ES-I3 (cell line): ENCODE data around the gene MADCAM1.
A peak's percentile ranks its signal among the peaks of the same experiment; 100 is the strongest.

ENCODE experiments used
- H3K36me3 ChIP-seq: 2 replicates; pipeline ENCODE4 v1.6.1; 2013; ENCODE audit warnings: mild to moderate bottlenecking, low read length, control low read depth, moderate library complexity; ENCODE audit not compliant: insufficient read depth
- H3K4me1 ChIP-seq: 2 replicates; pipeline ENCODE4 v1.6.1; 2013; ENCODE audit warnings: mild to moderate bottlenecking, control low read depth, low read length; ENCODE audit not compliant: insufficient read depth
- H3K9ac ChIP-seq: 2 replicates; pipeline ENCODE4 v1.6.1; 2013; ENCODE audit warnings: low read depth, mild to moderate bottlenecking, low read length, moderate library complexity
- H3K9me3 ChIP-seq: 2 replicates; pipeline ENCODE4 v1.6.1; 2013; ENCODE audit warnings: mild to moderate bottlenecking, low read length, moderate library complexity; ENCODE audit not compliant: control insufficient read depth, insufficient read depth

Gene MADCAM1

DNA sequence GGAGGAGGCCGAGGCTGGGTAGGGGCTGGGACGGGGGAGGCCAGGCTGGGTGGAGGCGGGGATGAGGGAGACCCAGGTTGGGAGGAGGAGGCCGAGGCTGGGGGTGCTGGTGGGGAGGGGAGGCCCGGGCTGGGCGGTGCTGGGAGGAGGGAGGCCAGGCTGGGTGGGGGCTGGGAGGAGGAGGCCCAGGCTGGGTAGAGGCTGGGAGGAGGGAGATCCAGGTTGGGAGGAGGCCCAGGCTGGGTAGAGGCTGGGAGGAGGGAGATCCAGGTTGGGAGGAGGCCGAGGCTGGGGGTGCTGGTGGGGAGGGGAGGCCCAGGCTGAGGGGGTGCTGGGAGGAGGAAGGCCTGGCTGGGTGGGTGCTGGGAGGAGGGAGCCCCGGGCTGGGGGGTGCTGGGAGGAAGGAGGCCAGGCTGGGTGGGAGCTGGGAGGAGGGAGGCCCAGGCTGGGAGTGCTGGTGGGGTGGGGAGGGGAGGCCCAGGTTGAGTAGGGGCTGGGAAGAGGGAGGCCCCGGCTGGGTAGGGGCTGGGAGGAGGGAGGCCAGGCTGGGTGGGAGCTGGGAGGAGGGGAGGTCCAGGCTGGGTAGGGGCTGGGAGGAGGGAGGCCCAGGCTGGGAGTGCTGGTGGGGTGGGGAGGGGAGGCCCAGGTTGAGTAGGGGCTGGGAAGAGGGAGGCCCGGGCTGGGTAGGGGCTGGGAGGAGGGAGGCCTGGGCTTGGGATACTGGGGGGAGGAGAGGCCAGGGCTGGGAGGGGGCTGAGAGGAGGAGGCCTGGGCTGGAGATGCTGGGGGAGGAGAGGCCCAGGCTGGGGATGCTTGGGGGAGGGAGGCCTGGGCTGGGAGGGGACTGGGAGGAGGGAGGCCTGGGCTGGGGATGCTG, 21.7 kb downstream of the MADCAM1 start:
- Histone ChIP-seq H3K9me3 (no peaks in the 10 kb centered on the region; the same call in 1 of the 2 replicates), H3K4me1 (no peaks in the 10 kb centered on the region), H3K36me3 (no peaks in the 10 kb centered on the region; the same call in 1 of the 2 replicates), H3K9ac (no peak overlapping the region)

DNA sequence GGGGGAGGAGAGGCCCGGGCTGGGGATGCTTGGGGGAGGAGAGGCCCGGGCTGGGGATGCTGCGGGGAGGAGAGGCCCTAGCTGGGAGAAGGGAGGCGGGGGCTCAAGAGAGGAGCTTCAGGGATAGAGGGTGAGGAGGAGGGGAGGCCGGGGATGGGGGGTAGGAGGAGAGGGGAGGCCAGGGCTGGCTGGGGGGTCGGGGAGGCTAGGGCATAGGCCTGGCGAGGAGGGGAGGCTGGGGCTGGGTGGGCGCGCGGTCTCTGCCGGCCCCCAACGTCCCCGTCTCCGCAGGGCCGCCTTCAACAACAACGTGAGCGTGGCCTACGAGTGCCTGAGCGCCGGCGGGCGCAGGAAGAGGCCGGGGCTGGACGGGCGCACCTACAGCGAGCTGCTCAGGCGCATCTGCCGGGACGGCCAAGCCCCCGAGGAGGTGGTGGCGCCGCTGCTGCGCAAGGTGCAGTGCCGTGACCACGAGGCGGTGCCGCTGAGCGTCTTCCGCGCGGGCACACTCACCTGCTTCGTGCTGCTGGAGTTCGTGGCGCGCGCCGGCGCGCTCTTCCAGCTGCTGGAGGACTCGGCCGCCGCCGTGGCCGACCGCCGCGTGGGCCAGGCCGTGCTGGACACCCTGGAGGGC, 22.4 kb downstream of the MADCAM1 start:
- no peaks in the 10 kb centered on the region for H3K4me1 ChIP-seq
- H3K9ac ChIP-seq, result no peak overlapping the region
- H3K36me3 ChIP-seq, result no peaks in the 10 kb centered on the region; the same call in 1 of the 2 replicates
- H3K9me3 ChIP-seq, result no peaks in the 10 kb centered on the region; the same call in 1 of the 2 replicates

DNA sequence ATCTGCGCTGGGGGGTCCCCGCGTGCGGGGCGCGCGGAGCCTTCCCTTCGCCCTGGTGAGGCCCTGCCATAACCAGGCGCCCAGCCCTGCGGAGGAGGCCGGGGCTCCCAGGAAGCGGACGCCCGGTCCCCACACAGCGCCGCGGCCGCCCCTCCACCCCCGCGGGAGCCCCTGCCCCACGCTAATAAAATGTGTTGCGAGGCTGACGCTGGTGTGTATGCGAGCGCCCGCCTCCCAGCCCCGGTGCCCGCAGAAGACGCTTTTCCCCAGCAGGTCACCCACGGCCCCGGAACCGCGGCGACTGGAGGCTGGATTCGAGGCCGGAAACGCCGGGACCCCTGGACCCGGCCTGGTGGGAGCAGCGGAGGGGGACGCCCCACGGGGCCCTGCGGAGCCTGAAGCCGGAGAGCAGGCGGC, 23.2 kb downstream of the MADCAM1 start:
- no peaks in the 10 kb centered on the region for H3K36me3 ChIP-seq
- no peaks in the 10 kb centered on the region; the same call in 1 of the 2 replicates for H3K9me3 ChIP-seq
- H3K9ac ChIP-seq, result no peak overlapping the region
- no peaks in the 10 kb centered on the region for H3K4me1 ChIP-seq

DNA sequence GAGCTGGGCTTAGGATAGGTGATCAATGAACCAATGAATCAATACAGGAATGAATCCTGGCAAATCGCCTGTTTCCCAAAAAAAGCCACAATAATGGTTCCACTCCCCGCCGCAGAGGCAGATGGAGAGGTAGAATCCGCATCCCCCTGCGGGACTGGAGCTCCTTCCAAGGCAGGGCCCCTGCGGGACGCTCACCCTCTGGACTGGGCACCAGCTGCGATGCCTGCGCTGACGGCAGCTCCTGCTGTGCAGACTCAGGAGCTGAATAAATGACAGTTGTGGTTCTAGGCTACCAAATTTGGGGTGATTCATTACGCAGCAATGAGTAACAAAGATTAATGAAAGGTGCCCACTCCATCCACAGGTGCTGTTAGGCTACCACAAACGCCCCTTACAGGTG, 26.4 kb downstream of the MADCAM1 start:
- Histone ChIP-seq H3K9ac (no peak overlapping the region), H3K4me1 (no peaks in the 10 kb centered on the region; the same call in 1 of the 2 replicates), H3K9me3 (no peaks in the 10 kb centered on the region; the same call in 1 of the 2 replicates), H3K36me3 (no peaks in the 10 kb centered on the region)

DNA sequence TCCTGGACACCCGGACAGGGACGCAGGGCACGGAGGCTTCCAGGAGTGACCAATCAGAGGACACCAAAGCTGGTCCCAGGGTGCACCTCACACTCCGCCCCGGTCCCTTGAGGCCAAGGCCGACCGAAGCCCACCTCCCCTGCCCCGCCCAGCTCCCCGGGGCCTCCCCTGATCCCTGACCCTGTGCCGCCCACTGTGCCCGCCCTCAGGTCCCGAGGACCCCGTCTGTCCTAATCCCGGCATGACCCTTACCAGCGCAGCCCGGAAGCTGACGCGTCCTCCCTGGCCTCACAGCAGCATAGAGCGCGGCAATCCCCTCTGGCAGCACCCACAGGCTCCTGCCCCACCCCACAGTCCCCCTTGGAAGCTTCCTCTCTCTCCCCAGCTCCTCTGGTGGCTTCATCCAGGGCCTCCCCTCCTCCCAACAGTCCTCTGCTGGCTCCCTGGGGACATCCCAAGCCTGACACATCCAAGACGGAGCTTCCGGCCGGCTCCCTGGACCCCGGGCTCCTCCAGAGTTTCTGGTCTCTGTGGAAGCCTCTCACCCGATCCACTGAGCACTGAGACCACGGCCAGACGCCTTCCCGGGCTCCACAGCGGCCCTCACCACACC, 27.9 kb downstream of the MADCAM1 start:
- no peaks in the 10 kb centered on the region for H3K36me3 ChIP-seq
- no peak overlapping the region for H3K9ac ChIP-seq
- H3K4me1 ChIP-seq, result no peaks in the 10 kb centered on the region; the same call in 1 of the 2 replicates
- H3K9me3 ChIP-seq, result no peaks in the 10 kb centered on the region; the same call in 1 of the 2 replicates

DNA sequence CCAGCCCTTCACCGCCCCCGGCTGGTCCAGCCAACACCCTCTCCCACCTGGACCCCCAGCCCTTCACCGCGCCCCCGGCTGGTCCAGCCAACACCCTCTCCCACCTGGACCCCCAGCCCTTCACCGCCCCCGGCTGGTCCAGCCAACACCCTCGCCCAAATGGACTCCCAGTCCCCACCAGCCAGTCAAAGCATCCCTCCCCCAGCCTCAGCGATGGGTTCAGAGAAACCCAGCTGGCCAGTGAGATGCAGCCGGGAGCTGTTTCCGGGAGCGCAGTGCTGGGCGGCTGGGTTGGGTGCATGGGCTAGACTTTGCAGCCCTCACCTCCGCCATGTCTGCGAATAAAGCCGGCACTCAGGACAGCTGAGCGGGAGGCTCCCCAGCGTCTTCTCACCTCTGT, 28.7 kb downstream of the MADCAM1 start:
- no peaks in the 10 kb centered on the region; the same call in 1 of the 2 replicates for H3K9me3 ChIP-seq
- H3K4me1 ChIP-seq, result no peaks in the 10 kb centered on the region; the same call in 1 of the 2 replicates
- H3K36me3 ChIP-seq, result no peaks in the 10 kb centered on the region
- peak overlapping the region; percentile 20; the same call in 1 of the 2 replicates for H3K9ac ChIP-seq

DNA sequence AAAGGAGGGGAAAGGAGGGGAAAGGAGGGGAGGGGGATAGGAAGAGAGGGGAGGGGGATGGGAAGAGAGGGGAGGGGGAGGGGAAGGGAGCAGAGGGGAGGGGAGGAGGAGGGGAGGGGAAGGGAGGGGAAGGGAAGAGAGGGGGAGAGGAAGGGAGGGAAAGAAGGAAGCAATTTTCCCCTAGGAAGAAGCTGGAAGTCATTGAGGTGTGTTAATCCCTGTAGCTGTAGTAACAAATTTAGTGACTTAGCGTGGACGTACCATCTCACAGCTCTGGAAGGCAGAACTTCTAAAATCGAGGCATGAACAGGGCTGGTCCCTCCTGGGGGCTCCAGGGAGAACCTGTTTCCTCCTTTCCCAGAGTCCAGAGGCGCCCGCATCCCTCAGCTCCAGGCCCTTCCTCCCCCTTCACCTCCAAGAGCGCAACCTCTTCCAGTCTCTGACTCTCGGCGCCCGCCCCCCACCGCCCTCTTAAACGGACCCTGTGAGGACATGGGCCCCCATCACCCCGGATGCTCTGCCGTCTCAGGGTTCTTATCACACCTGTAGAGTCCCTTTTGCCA, 29.7 kb downstream of the MADCAM1 start:
- H3K36me3 ChIP-seq, result no peaks in the 10 kb centered on the region
- no peaks in the 10 kb centered on the region; the same call in 1 of the 2 replicates for H3K4me1 ChIP-seq
- H3K9me3 ChIP-seq, result no peaks in the 10 kb centered on the region; the same call in 1 of the 2 replicates
- no peak overlapping the region for H3K9ac ChIP-seq

DNA sequence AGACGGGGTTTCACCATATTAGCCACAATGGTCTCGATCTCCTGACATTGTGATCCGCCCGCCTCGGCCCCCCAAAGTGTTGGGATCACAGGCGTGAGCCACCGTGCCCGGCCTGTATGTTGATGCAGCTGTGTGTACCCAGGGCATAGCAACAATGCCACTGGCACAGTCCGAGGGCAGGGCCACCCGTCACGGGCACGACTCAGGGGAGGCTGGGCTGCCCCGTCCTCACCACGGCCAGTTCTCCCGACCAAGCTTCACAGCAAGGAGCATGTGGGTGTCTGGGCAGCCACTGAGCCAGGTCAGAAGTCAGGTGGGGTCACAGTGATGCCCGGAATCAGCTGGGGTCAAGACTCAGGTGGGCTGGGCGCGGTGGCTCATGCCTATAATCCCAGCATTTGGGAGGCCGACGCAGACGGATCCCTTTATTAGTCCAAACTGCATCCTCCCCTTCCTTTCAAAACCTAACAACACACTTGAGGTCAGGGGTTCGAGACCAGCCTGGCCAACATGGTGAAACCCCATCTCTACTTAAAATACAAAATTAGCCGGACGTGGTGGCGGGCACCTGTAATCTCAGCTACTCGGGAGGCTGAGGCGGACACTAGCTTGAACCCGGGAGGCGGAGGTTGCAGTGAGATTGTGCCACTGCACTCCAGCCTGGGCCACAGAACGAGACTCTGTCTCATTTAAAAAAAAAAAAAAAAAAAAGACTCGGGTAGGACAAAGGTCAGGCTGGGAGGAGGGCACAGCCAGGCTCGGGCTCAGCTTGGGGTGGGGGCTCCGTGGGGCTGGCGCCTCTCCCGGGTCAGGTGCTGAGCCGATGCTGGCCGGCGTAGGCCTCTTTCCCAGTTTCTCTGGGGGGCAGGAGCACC, 34.1 kb downstream of the MADCAM1 start:
- Histone ChIP-seq H3K36me3 (no peaks in the 10 kb centered on the region), H3K9ac (peak overlapping the region; percentile 90), H3K9me3 (no peaks in the 10 kb centered on the region; the same call in 1 of the 2 replicates), H3K4me1 (no peaks in the 10 kb centered on the region; the same call in 1 of the 2 replicates)

DNA sequence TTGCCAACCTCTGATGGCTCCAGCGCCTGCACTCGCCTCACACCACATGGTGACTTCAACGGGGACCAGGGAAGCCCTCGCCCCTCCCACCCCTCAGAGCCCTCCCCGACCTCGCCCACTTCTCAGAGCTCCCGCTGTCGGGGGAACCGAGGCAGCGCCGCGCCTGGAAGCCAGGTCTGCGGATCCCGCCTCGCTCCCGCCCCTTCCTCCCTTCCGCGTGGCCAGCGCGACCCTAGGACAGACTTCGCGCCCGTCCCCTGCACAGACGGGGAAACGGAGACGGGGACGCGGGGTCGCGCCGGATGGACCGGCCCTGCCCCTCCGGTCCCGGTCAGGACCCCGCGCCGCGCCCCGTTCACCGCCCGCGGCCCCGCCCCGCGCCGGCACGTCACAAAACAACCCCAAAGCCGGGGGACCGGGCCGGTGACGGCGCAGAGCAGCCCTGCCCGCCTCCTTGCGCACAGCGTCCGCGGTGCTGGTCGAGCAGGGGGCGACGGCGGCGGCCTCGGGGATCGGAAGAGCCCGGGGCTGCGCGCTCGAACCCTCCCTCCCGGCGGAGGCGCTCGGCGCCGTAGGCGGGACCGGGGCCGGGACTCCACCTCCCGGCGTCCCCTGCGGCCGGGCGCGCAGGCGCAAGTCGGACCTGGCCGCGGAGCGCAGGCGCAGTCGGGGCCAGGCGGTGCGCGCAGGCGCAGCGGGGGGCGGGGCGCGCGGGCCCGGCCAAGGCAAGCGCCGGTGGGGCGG, 34.9 kb downstream of the MADCAM1 start:
- Histone ChIP-seq H3K9me3 (no peaks in the 10 kb centered on the region; the same call in 1 of the 2 replicates), H3K36me3 (no peaks in the 10 kb centered on the region), H3K9ac (peak overlapping the region; percentile 94), H3K4me1 (no peaks in the 10 kb centered on the region)

DNA sequence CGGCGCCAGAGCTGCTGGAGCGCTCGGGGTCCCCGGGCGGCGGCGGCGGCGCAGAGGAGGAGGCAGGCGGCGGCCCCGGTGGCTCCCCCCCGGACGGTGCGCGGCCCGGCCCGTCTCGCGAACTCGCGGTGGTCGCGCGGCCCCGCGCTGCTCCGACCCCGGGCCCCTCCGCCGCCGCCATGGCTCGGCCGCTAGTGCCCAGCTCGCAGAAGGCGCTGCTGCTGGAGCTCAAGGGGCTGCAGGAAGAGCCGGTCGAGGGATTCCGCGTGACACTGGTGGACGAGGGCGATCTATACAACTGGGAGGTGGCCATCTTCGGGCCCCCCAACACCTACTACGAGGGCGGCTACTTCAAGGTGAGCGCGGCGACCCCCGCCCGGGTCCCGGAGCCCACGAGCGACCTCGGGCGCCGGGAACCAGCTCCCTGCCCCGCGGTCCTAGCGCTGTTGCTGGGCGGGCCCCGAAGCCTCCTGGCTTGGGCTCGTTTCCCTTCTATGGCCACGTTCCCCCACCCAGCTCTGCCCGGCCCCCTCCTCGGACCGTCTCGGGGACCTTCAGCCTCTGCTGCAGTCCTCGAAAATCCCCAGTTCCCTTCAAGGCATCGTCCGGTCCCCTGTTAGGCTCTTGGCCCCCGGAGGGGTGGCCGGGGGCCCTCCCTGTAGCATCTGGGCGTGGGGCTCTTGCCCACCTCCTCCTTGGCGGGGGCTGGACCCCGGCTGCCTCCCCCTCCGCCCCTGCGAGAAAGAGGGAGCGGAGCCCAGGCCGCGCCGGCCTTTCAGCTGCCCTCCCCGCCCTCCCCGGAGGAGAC, 35.7 kb downstream of the MADCAM1 start, which contains the start of gene CDC34:
CDC34 (plus strand) TSS at position 8 of the 808 bp plus-strand sequence; CDS start at position 180, 172 bp downstream.
- H3K4me1 ChIP-seq, result no peaks in the 10 kb centered on the region
- H3K9ac ChIP-seq, result peak within 1 kb of the TSS; percentile 94
- peaks cover 5% of the 10 kb centered on the region; the same call in 1 of the 2 replicates for H3K36me3 ChIP-seq
- no peaks in the 10 kb centered on the region; the same call in 1 of the 2 replicates for H3K9me3 ChIP-seq

DNA sequence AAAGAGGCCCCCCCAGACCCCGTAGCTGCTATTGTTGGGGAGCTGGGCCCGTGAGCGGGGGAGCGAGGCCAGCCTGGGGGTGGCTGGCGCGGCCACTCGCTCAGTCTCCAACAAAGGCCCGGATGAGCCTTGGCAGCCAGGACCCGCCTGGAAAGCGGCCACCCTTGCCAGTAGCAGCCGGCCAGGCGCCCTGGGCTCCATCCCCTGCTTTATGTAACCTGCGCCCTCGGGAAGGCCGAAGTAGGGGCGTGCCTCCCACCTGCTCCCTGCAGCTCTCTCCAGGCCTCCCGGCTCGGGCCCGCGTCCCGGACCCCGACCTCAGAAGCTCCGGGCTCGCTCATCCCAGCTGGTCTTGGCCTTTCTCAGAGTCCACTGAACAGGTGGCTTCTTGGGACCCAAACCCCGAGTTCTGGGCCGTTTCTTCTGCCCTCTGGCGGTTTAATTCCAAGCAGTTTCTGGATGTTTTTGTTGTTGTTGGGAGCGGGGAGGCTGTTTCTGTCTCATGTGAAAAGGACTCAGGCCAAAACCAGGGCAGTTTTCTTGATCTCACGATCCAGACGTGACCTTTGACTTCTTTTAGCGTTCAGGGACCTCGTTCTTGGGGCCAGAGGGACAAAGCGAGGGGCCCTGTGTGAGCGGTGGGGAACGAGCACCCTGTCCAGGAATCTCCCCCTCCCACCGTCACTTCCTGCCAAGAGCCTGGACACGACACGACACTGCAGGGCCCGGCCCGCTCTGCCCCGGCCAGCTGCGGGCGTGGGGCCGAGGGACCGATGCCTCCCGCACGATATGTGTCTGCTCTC, 36.5 kb downstream of the MADCAM1 start:
- peak overlapping the region; percentile 94 for H3K9ac ChIP-seq
- no peaks in the 10 kb centered on the region; the same call in 1 of the 2 replicates for H3K9me3 ChIP-seq
- H3K36me3 ChIP-seq, result peaks cover 7% of the 10 kb centered on the region; the same call in 1 of the 2 replicates
- no peaks in the 10 kb centered on the region for H3K4me1 ChIP-seq
